Measurements from ENCODE around the gene SSNA1.

The SSNA1 gene

GRCh38 chr9:137156567-137157375, 31.7 kb upstream of the SSNA1 start:
- DNase-seq: no peak

GRCh38 chr9:137157618-137158415, 30.7 kb upstream of the SSNA1 start:
- no peak for DNase-seq

GRCh38 chr9:137158625-137159024, 29.9 kb upstream of the SSNA1 start:
- no peak for DNase-seq

- DNase-seq: no peak
Observed at GRCh38 chr9:137159105-137160053, 29.1 kb upstream of the SSNA1 start.

- no peak for DNase-seq
Observed at GRCh38 chr9:137160054-137160425, 28.4 kb upstream of the SSNA1 start.

GRCh38 chr9:137160716-137161557, 27.5 kb upstream of the SSNA1 start:
- peak; percentile 65 for DNase-seq

- DNase-seq: no peak
Observed at GRCh38 chr9:137161558-137162486, 26.7 kb upstream of the SSNA1 start.

GRCh38 chr9:137162505-137163364, 25.7 kb upstream of the SSNA1 start:
- peak; percentile 25 for DNase-seq

- no peak for DNase-seq
Observed at GRCh38 chr9:137163365-137163715, 25.1 kb upstream of the SSNA1 start.

- DNase-seq: no peak
Observed at GRCh38 chr9:137163805-137164204, 24.7 kb upstream of the SSNA1 start.

GRCh38 chr9:137164370-137165249, 23.9 kb upstream of the SSNA1 start:
- DNase-seq: no peak

- DNase-seq: no peak
Observed at GRCh38 chr9:137165250-137165836, 23.1 kb upstream of the SSNA1 start.

GRCh38 chr9:137166380-137167229, 21.9 kb upstream of the SSNA1 start:
- no peak for DNase-seq

GRCh38 chr9:137167277-137167746, 21.2 kb upstream of the SSNA1 start:
- no peak for DNase-seq

- DNase-seq: peak; percentile 60
Observed at GRCh38 chr9:137167747-137168572, 20.5 kb upstream of the SSNA1 start.

- no peak for DNase-seq
Observed at GRCh38 chr9:137168573-137168903, 19.9 kb upstream of the SSNA1 start.

Data from NCI-H1105 treated with DMSO at 0.1 percent for 48 hours (cell line).